Esophagus muscularis mucosa (tissue), 4 donors: ENCODE results near the gene UBE2V1. TPM values are rescaled to one million over a fixed set of nuclear protein-coding genes. Genes with fewer than 3 reads are reported as not detected.

ENCODE experiments used
- DNase-seq: peaks from one replicate; pipeline ENCODE4 v3.0.0-alpha.2; 2017; ENCODE audit errors: extremely low spot score
- H3K27ac ChIP-seq, 4 donors: fragments of 200-600 bp; sonication (generic); replicated peaks in 1 of 4; 1 replicate in 3 of 4; 2 replicates in 1 of 4; pipeline ENCODE4 v1.5.1; 2016 to 2019; ENCODE audit warnings: mild to moderate bottlenecking in 1 of 4
- H3K27me3 ChIP-seq, 4 donors: fragments of 200-600 bp; sonication (generic); one replicate each; pipeline versions ENCODE4 v1.5.1 to v1.6.0; 2016 to 2019
- H3K36me3 ChIP-seq, 4 donors: fragments of 200-600 bp; sonication (generic); one replicate each; pipeline ENCODE4 v1.5.1; 2016 to 2019
- H3K4me1 ChIP-seq, 4 donors: fragments of 200-600 bp; sonication (generic); one replicate each; pipeline ENCODE4 v1.5.1; 2016 to 2019
- H3K4me3 ChIP-seq, 4 donors: fragments of 200-600 bp; sonication (generic); 1 replicate in 2 of 4; 2 replicates in 2 of 4; pipeline ENCODE4 v1.5.1; 2016 to 2019; ENCODE audit warnings: mild to moderate bottlenecking in 4 of 4, moderate library complexity in 1 of 4
- H3K9me3 ChIP-seq, 4 donors: fragments of 200-600 bp; sonication (generic); 1 replicate in 3 of 4; 2 replicates in 1 of 4; pipeline ENCODE4 v1.5.1; 2016 to 2019
- CTCF ChIP-seq, 3 experiments: fragments of 200-600 bp in 2 of 3; fragments of 450-650 bp in 1 of 3; sonication (generic) in 2 of 3; IDR thresholded peaks; one replicate each; pipeline ENCODE4 v1.5.1; 2017 to 2019; ENCODE audit warnings: antibody characterized with exemption in 3 of 3, mild to moderate bottlenecking in 2 of 3, moderate library complexity in 1 of 3
- EP300 ChIP-seq: sonication (generic); formaldehyde crosslinking; IDR thresholded peaks from one replicate; pipeline ENCODE4 v1.6.1; 2017; ENCODE audit warnings: antibody characterized with exemption
- POLR2A ChIP-seq: fragments of 450-650 bp; IDR thresholded peaks from one replicate; pipeline ENCODE4 v1.6.1; 2017; ENCODE audit warnings: antibody characterized with exemption, moderate library complexity, mild to moderate bottlenecking, low read depth
- POLR2AphosphoS5 ChIP-seq, 2 donors: sonication (generic); formaldehyde crosslinking; IDR thresholded peaks; one replicate each; pipeline ENCODE4 v1.6.1; 2017; ENCODE audit warnings: antibody characterized with exemption in 2 of 2
- WGBS: methylation state at CpG from one replicate; pipeline ENCODE4 v1.1.5; 2018; 5-methylcytosine and 5-hydroxymethylcytosine counted together
- intact Hi-C: fragments of 100-400 bp; cut with DNase I; formaldehyde crosslinking; loops from one replicate; pipeline ENCODE4 v1.15.1; 2023
- total RNA-seq, 4 donors: library from RNA; depleted of rRNA; stranded (reverse); fragments of >200 nt; gene quantifications; one replicate each; pipeline versions ENCODE4 v1.1.0 to v1.2.1, GENCODE V29; 2016

Gene UBE2V1
- total RNA-seq, 4 donors from 2014 or later = 66.8 to 104 (median 78.3) TPM

GRCh38 chr20:50041246-50041873 is 71.6 kb downstream of the UBE2V1 start:
- intact Hi-C loops = no loop called here
- H3K36me3 ChIP-seq = no peaks in the 10 kb centered on the region
- 84% methylated on average over 16 of the region's 16 CpGs for WGBS
- H3K27me3 ChIP-seq = no peaks in the 10 kb centered on the region
- H3K9me3 ChIP-seq = no peaks in the 10 kb centered on the region
- DNase-seq = no peak
- H3K4me3 ChIP-seq = no peak overlapping the region
- TF ChIP-seq CTCF (IDR thresholded peaks at IDR 0.05) (no peak), EP300 (no peak), POLR2A (no peak)
- peaks cover 0 to 6% (median under 1%) of the 10 kb centered on the region in 4 donors for H3K4me1 ChIP-seq
- no peak overlapping the region for H3K27ac ChIP-seq

GRCh38 chr20:50040432-50041245 is 72.3 kb downstream of the UBE2V1 start:
- Histone ChIP-seq H3K4me1 (peaks cover 0 to 6% (median 0%) of the 10 kb centered on the region in 4 donors), H3K4me3 (no peak overlapping the region), H3K27me3 (no peaks in the 10 kb centered on the region), H3K9me3 (no peaks in the 10 kb centered on the region), H3K27ac (no peak overlapping the region), H3K36me3 (no peaks in the 10 kb centered on the region)
- 90% methylated on average over 17 of the region's 17 CpGs for WGBS
- intact Hi-C loops = no loop called here
- TF ChIP-seq POLR2AphosphoS5 (IDR thresholded peaks at IDR 0.05) = no peak
- DNase-seq = no peak

- DNase-seq = no peak
- peaks cover 3 to 11% (median 3%) of the 10 kb centered on the region in 4 donors for H3K4me1 ChIP-seq
- no peak overlapping the region for H3K4me3 ChIP-seq
- no peak overlapping the region for H3K27ac ChIP-seq
- no peaks in the 10 kb centered on the region for H3K27me3 ChIP-seq
- no peaks in the 10 kb centered on the region for H3K9me3 ChIP-seq
- WGBS = 67% methylated on average over 9 of the region's 10 CpGs
- TF ChIP-seq CTCF (IDR thresholded peaks at IDR 0.05) (no peak), EP300 (no peak), POLR2AphosphoS5 (IDR thresholded peaks at IDR 0.05) (no peak), POLR2A (no peak)
- intact Hi-C loops = no loop called here
- no peaks in the 10 kb centered on the region for H3K36me3 ChIP-seq
Measured at GRCh38 chr20:50039706-50040431, 73.1 kb downstream of the UBE2V1 start.

- no peaks in the 10 kb centered on the region for H3K9me3 ChIP-seq
- 67% methylated on average over 3 of the region's 10 CpGs for WGBS
- H3K27ac ChIP-seq = no peak overlapping the region
- TF ChIP-seq POLR2A (no peak), CTCF (IDR thresholded peaks at IDR 0.05) (no peak), POLR2AphosphoS5 (IDR thresholded peaks at IDR 0.05) (no peak), EP300 (no peak)
- no peaks in the 10 kb centered on the region for H3K27me3 ChIP-seq
- DNase-seq = no peak
- H3K4me1 ChIP-seq = peaks cover 12 to 18% (median 16%) of the 10 kb centered on the region in 4 donors
- H3K4me3 ChIP-seq = no peak overlapping the region
- no peaks in the 10 kb centered on the region for H3K36me3 ChIP-seq
- intact Hi-C loops = no loop called here
Measured at GRCh38 chr20:50038574-50038991, 74.4 kb downstream of the UBE2V1 start.

GRCh38 chr20:50038169-50038568 is 74.8 kb downstream of the UBE2V1 start:
- Histone ChIP-seq H3K27ac (no peak overlapping the region), H3K9me3 (no peaks in the 10 kb centered on the region), H3K4me1 (peaks cover 15 to 23% (median 18%) of the 10 kb centered on the region in 4 donors), H3K4me3 (no peak overlapping the region), H3K36me3 (no peaks in the 10 kb centered on the region), H3K27me3 (no peaks in the 10 kb centered on the region)
- 70% methylated on average over 6 of the region's 6 CpGs for WGBS
- intact Hi-C loops = no loop called here
- TF ChIP-seq POLR2A (no peak), CTCF (IDR thresholded peaks at IDR 0.05) (no peak), EP300 (no peak), POLR2AphosphoS5 (IDR thresholded peaks at IDR 0.05) (no peak)
- no peak for DNase-seq
